Measurements from ENCODE around the gene GUCY1A1. TPM values are rescaled to one million over a fixed set of nuclear protein-coding genes. Genes with fewer than 3 reads are reported as not detected.

The GUCY1A1 gene
- total RNA-seq, 1 experiment from 2014 or later = 0.20 TPM

- TF ChIP-seq, protein P1, sequence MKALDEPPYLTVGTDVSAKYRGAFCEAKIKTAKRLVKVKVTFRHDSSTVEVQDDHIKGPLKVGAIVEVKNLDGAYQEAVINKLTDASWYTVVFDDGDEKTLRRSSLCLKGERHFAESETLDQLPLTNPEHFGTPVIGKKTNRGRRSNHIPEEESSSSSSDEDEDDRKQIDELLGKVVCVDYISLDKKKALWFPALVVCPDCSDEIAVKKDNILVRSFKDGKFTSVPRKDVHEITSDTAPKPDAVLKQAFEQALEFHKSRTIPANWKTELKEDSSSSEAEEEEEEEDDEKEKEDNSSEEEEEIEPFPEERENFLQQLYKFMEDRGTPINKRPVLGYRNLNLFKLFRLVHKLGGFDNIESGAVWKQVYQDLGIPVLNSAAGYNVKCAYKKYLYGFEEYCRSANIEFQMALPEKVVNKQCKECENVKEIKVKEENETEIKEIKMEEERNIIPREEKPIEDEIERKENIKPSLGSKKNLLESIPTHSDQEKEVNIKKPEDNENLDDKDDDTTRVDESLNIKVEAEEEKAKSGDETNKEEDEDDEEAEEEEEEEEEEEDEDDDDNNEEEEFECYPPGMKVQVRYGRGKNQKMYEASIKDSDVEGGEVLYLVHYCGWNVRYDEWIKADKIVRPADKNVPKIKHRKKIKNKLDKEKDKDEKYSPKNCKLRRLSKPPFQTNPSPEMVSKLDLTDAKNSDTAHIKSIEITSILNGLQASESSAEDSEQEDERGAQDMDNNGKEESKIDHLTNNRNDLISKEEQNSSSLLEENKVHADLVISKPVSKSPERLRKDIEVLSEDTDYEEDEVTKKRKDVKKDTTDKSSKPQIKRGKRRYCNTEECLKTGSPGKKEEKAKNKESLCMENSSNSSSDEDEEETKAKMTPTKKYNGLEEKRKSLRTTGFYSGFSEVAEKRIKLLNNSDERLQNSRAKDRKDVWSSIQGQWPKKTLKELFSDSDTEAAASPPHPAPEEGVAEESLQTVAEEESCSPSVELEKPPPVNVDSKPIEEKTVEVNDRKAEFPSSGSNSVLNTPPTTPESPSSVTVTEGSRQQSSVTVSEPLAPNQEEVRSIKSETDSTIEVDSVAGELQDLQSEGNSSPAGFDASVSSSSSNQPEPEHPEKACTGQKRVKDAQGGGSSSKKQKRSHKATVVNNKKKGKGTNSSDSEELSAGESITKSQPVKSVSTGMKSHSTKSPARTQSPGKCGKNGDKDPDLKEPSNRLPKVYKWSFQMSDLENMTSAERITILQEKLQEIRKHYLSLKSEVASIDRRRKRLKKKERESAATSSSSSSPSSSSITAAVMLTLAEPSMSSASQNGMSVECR (CRISPR knock-in tag; IDR thresholded peaks at IDR 0.05; ENCODE audit: borderline replicate concordance) = no peak
- no peak for TF ChIP-seq TP53 (CRISPR knock-in tag; IDR thresholded peaks at IDR 0.05)
These were observed 111.5 kb downstream of the GUCY1A1 start (continued) for GRCh38 chr4:155777971-155778735.

DNA sequence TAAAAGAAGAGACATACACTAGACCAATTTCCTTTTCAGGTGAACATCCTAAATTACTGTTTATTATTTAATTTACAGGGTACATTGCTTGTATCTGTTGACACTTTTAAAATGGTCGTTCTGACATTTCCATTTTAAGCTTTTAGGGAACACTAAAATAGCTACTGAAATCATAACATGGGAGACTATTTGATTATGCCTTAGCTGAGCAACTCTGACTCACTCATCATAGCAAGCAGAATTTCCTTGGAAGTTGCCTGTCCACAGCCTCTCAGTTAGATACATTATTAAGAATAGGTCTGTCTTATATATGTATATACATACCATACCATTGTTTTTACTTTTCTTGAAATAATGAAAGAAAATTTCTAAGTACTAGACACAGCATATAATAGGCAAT lies 114.1 kb downstream of the GUCY1A1 start:
- CTCF ChIA-PET = no interaction called here

More for the DNA sequence above, 114.1 kb downstream of the GUCY1A1 start:
- no peaks in the 10 kb centered on the region for H3K27me3 Mint-ChIP-seq (ENCODE audit: low read depth)
- no peak for TF ChIP-seq ZBTB21 (CRISPR knock-in tag; IDR thresholded peaks at IDR 0.05; ENCODE audit: borderline replicate concordance)
- TF ChIP-seq, protein P2, sequence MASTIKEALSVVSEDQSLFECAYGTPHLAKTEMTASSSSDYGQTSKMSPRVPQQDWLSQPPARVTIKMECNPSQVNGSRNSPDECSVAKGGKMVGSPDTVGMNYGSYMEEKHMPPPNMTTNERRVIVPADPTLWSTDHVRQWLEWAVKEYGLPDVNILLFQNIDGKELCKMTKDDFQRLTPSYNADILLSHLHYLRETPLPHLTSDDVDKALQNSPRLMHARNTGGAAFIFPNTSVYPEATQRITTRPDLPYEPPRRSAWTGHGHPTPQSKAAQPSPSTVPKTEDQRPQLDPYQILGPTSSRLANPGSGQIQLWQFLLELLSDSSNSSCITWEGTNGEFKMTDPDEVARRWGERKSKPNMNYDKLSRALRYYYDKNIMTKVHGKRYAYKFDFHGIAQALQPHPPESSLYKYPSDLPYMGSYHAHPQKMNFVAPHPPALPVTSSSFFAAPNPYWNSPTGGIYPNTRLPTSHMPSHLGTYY (CRISPR knock-in tag; IDR thresholded peaks at IDR 0.05) = no peak
- no peak for TF ChIP-seq HMGXB4 (CRISPR knock-in tag; IDR thresholded peaks at IDR 0.05)
- TF ChIP-seq JAZF1 (CRISPR knock-in tag; IDR thresholded peaks at IDR 0.05) = no peak
- no peak for TF ChIP-seq CBFB (CRISPR knock-in tag; IDR thresholded peaks at IDR 0.05; ENCODE audit: low read depth)
- TF ChIP-seq CREM (CRISPR knock-in tag; IDR thresholded peaks at IDR 0.05) = no peak
- no peak for TF ChIP-seq ZSCAN18 (CRISPR knock-in tag; IDR thresholded peaks at IDR 0.05)
- TF ChIP-seq NFE2L1 (CRISPR knock-in tag; IDR thresholded peaks at IDR 0.05) = no peak
- TF ChIP-seq, protein P3, sequence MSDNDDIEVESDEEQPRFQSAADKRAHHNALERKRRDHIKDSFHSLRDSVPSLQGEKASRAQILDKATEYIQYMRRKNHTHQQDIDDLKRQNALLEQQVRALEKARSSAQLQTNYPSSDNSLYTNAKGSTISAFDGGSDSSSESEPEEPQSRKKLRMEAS (CRISPR knock-in tag; IDR thresholded peaks at IDR 0.05) = no peak
- TF ChIP-seq, protein P4, sequence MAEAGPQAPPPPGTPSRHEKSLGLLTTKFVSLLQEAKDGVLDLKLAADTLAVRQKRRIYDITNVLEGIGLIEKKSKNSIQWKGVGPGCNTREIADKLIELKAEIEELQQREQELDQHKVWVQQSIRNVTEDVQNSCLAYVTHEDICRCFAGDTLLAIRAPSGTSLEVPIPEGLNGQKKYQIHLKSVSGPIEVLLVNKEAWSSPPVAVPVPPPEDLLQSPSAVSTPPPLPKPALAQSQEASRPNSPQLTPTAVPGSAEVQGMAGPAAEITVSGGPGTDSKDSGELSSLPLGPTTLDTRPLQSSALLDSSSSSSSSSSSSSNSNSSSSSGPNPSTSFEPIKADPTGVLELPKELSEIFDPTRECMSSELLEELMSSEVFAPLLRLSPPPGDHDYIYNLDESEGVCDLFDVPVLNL (CRISPR knock-in tag; IDR thresholded peaks at IDR 0.05; ENCODE audit: borderline replicate concordance, low read depth) = no peak
- no peak for TF ChIP-seq MXD4 (CRISPR knock-in tag; IDR thresholded peaks at IDR 0.05; ENCODE audit: borderline replicate concordance)
- TF ChIP-seq ZNF671 (CRISPR knock-in tag; IDR thresholded peaks at IDR 0.05) = no peak
- no peak for TF ChIP-seq NR3C1 (CRISPR knock-in tag; conservative IDR thresholded peaks at IDR 0.05; ENCODE audit: low read depth)
- TF ChIP-seq ZNF121 (CRISPR knock-in tag; IDR thresholded peaks at IDR 0.05) = no peak
- TF ChIP-seq RORB (CRISPR knock-in tag; IDR thresholded peaks at IDR 0.05) = no peak
- TF ChIP-seq KAT7 (CRISPR knock-in tag; IDR thresholded peaks at IDR 0.05; ENCODE audit: borderline replicate concordance) = no peak
- TF ChIP-seq OVOL2 (CRISPR knock-in tag; IDR thresholded peaks at IDR 0.05; ENCODE audit: borderline replicate concordance) = no peak
- H3K4me1 Mint-ChIP-seq = peaks cover 39% of the 10 kb centered on the region
- POLR2A ChIA-PET = no interaction called here
- no peaks in the 10 kb centered on the region for H3K36me3 Mint-ChIP-seq
- H3K27ac Mint-ChIP-seq = no peak overlapping the region
- DNase-seq (ENCODE audit: low spot score) (no peak), ATAC-seq (no peak)
- H3K9me3 Mint-ChIP-seq = no peaks in the 10 kb centered on the region
- no peak overlapping the region for H3K4me3 Mint-ChIP-seq

Measured in WTC11 (cell line).